Measurements from ENCODE around the gene FBXL19. TPM values are rescaled to one million over a fixed set of nuclear protein-coding genes. Genes with fewer than 3 reads are reported as not detected.
A peak's percentile ranks its signal among the peaks of the same experiment; 100 is the strongest.

FBXL19 gene
- polyA plus RNA-seq, 3 donors: 0.14 to 7.6 TPM; not detected in 1

DNA sequence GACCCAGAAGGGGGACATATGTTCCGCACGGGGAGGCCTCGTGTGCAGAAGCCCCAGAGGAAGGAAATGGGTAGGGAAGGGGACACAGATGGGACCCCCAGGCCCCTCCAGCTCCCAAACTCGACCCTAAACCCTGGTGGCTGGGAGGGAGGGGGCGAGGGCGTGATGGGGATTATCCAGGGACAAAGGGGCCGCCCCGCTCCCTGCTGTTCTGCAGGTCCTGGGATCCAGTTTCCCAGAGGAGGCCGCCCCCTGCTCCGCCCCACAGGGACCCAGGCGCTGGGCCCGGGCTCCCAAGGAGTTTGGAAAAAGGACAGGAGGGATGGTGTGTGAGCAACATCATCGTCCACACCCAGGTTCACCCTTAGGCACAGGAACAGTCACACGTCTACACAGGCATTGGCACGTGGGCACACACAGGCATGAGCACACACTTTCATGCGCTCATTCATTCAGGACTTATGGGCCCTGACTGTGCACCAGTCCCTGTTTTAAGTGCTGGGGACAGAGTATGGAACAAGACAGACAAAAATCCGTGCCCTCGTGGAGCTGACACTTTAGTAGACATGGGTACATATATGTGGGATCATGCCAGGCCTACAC is 12.8 kb upstream of the FBXL19 start:
- no peaks in the 10 kb centered on the region for H3K9me3 ChIP-seq (replicated peaks in 1 of 2; ENCODE audit: control insufficient read depth in 1 of 2, insufficient read depth in 1 of 2, low read length in 2 of 2)
- Mint-ChIP-seq H3K9me3 (no peaks in the 10 kb centered on the region), H3K27me3 (ENCODE audit: low read depth in 3 of 3) (peaks cover 0 to 8% (median 4%) of the 10 kb centered on the region in 3 donors), H3K4me1 (peaks cover 2% of the 10 kb centered on the region), H3K27ac (no peak overlapping the region), H3K4me3 (no peak overlapping the region), H3K36me3 (no peaks in the 10 kb centered on the region)
- no peak overlapping the region for H3K27ac ChIP-seq (ENCODE audit: low read depth in 1 of 2, low read length in 2 of 2)
- intact Hi-C loops (cut with micrococcal nuclease): no loop called here
- no peaks in the 10 kb centered on the region for H3K79me2 ChIP-seq (ENCODE audit: insufficient read depth, low read length)
- TF ChIP-seq, protein P1, sequence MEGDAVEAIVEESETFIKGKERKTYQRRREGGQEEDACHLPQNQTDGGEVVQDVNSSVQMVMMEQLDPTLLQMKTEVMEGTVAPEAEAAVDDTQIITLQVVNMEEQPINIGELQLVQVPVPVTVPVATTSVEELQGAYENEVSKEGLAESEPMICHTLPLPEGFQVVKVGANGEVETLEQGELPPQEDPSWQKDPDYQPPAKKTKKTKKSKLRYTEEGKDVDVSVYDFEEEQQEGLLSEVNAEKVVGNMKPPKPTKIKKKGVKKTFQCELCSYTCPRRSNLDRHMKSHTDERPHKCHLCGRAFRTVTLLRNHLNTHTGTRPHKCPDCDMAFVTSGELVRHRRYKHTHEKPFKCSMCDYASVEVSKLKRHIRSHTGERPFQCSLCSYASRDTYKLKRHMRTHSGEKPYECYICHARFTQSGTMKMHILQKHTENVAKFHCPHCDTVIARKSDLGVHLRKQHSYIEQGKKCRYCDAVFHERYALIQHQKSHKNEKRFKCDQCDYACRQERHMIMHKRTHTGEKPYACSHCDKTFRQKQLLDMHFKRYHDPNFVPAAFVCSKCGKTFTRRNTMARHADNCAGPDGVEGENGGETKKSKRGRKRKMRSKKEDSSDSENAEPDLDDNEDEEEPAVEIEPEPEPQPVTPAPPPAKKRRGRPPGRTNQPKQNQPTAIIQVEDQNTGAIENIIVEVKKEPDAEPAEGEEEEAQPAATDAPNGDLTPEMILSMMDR (IDR thresholded peaks at IDR 0.05): no peak
- H3K9ac ChIP-seq (ENCODE audit: insufficient read depth, low read length, poor library complexity, severe bottlenecking): no peak overlapping the region
- no peaks in the 10 kb centered on the region for H3K27me3 ChIP-seq (ENCODE audit: control insufficient read depth in 2 of 2, insufficient read depth in 2 of 2, low read length in 2 of 2)
- no peak overlapping the region for H3K4me3 ChIP-seq (replicated peaks in 1 of 3; ENCODE audit: low read depth in 2 of 3, low read length in 3 of 3)
- no peaks in the 10 kb centered on the region for H4K20me1 ChIP-seq (ENCODE audit: insufficient read depth, low read length)
- H3K36me3 ChIP-seq (replicated peaks in 1 of 2; ENCODE audit: control insufficient read depth in 1 of 2, insufficient read depth in 2 of 2, low read length in 2 of 2): no peaks in the 10 kb centered on the region
- 93% methylated on average over 4 of the region's 18 CpGs for WGBS (ENCODE audit: insufficient coverage)
- H3K4me1 ChIP-seq (ENCODE audit: control insufficient read depth in 1 of 2, insufficient read depth in 2 of 2, low read length in 2 of 2): no peaks in the 10 kb centered on the region
- no peak overlapping the region for H2AFZ ChIP-seq (ENCODE audit: insufficient read depth, low read depth, low read length, poor library complexity, severe bottlenecking)
- no peak for DNase-seq
- no peak overlapping the region for H3K4me2 ChIP-seq (replicated peaks; ENCODE audit: extremely low read depth, low read length, poor library complexity, severe bottlenecking)

GRCh38 chr16:30912794-30913412 is 10.5 kb upstream of the FBXL19 start:
- Mint-ChIP-seq H3K4me1 (peaks cover 3% of the 10 kb centered on the region), H3K9me3 (no peaks in the 10 kb centered on the region), H3K27me3 (ENCODE audit: low read depth in 3 of 3) (peaks cover 0 to 8% (median 8%) of the 10 kb centered on the region in 3 donors), H3K27ac (peak overlapping the region in 1 of 7 donors; percentile 7), H3K4me3 (no peak overlapping the region), H3K36me3 (no peaks in the 10 kb centered on the region)
- Histone ChIP-seq H2AFZ (ENCODE audit: insufficient read depth, low read depth, low read length, poor library complexity, severe bottlenecking) (no peak overlapping the region), H3K4me3 (replicated peaks in 1 of 3; ENCODE audit: low read depth in 2 of 3, low read length in 3 of 3) (no peak overlapping the region), H3K4me2 (replicated peaks; ENCODE audit: extremely low read depth, low read length, poor library complexity, severe bottlenecking) (no peak overlapping the region), H3K36me3 (replicated peaks in 1 of 2; ENCODE audit: control insufficient read depth in 1 of 2, insufficient read depth in 2 of 2, low read length in 2 of 2) (no peaks in the 10 kb centered on the region), H3K27ac (ENCODE audit: low read depth in 1 of 2, low read length in 2 of 2) (no peak overlapping the region), H3K9me3 (replicated peaks in 1 of 2; ENCODE audit: control insufficient read depth in 1 of 2, insufficient read depth in 1 of 2, low read length in 2 of 2) (no peaks in the 10 kb centered on the region), H3K4me1 (ENCODE audit: control insufficient read depth in 1 of 2, insufficient read depth in 2 of 2, low read length in 2 of 2) (no peaks in the 10 kb centered on the region), H3K9ac (ENCODE audit: insufficient read depth, low read length, poor library complexity, severe bottlenecking) (no peak overlapping the region), H3K27me3 (ENCODE audit: control insufficient read depth in 2 of 2, insufficient read depth in 2 of 2, low read length in 2 of 2) (no peaks in the 10 kb centered on the region), H3K79me2 (ENCODE audit: insufficient read depth, low read length) (no peaks in the 10 kb centered on the region), H4K20me1 (ENCODE audit: insufficient read depth, low read length) (no peaks in the 10 kb centered on the region)
- no peak for DNase-seq
- TF ChIP-seq, protein P1 (IDR thresholded peaks at IDR 0.05): no peak
- intact Hi-C loops (cut with micrococcal nuclease): no loop called here
- 95% methylated on average over 3 of the region's 6 CpGs for WGBS (ENCODE audit: insufficient coverage)
